Stimulated activated memory B cell treated with anti-CD40 and anti-IgM and Interleukin-4, amounts not matched to agents 10 μg/mL and 1 μg/mL and 100 μg/mL, for 72 hours (primary cell): ENCODE data around the gene HTRA1.
A peak's percentile ranks its signal among the peaks of the same experiment; 100 is the strongest.

Experiments
- ATAC-seq: fragments of 150-1000 bp; cut with Tn5 transposase; 2 replicates; pipeline ENCODE4 v1.10.0; 2021
- H3K27ac Mint-ChIP-seq: one replicate; pipeline ENCODE4 v1.8.0; 2022; ENCODE audit warnings: mild to moderate bottlenecking, mixed read lengths
- H3K27me3 Mint-ChIP-seq: one replicate; pipeline ENCODE4 v1.8.0; 2022; ENCODE audit warnings: mixed read lengths
- H3K36me3 Mint-ChIP-seq: one replicate; pipeline ENCODE4 v1.8.0; 2022; ENCODE audit warnings: mixed read lengths
- H3K4me1 Mint-ChIP-seq: one replicate; pipeline ENCODE4 v1.8.0; 2022; ENCODE audit warnings: mixed read lengths
- H3K4me3 Mint-ChIP-seq: one replicate; pipeline ENCODE4 v1.8.0; 2022; ENCODE audit warnings: mild to moderate bottlenecking, moderate library complexity, mixed read lengths
- H3K9me3 Mint-ChIP-seq: one replicate; pipeline ENCODE4 v1.8.0; 2022; ENCODE audit warnings: mixed read lengths

Gene HTRA1

DNA sequence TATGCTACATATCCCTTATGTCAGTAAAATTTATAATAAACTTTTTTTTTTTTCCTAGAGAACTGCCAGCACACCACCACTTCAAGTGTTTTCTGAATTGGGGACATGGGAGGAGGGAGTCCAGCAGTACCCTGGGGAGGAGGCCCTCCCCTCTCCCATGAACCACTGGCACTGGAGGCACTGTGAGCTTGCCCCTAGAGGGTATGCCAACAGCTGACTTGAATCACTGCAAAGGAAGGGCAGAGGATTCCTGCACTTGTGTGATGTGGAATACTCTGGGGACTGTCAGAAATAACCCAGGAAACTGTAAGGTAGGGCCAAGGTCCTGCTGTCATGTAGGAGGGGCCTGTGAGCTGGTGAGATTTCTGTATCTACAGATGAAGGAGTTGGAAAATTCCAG is 15.4 kb upstream of the HTRA1 start:
- Mint-ChIP-seq H3K27me3 (no peaks in the 10 kb centered on the region), H3K27ac (no peak overlapping the region), H3K4me3 (no peak overlapping the region), H3K9me3 (no peaks in the 10 kb centered on the region), H3K36me3 (no peaks in the 10 kb centered on the region), H3K4me1 (no peaks in the 10 kb centered on the region)
- ATAC-seq = no peak

DNA sequence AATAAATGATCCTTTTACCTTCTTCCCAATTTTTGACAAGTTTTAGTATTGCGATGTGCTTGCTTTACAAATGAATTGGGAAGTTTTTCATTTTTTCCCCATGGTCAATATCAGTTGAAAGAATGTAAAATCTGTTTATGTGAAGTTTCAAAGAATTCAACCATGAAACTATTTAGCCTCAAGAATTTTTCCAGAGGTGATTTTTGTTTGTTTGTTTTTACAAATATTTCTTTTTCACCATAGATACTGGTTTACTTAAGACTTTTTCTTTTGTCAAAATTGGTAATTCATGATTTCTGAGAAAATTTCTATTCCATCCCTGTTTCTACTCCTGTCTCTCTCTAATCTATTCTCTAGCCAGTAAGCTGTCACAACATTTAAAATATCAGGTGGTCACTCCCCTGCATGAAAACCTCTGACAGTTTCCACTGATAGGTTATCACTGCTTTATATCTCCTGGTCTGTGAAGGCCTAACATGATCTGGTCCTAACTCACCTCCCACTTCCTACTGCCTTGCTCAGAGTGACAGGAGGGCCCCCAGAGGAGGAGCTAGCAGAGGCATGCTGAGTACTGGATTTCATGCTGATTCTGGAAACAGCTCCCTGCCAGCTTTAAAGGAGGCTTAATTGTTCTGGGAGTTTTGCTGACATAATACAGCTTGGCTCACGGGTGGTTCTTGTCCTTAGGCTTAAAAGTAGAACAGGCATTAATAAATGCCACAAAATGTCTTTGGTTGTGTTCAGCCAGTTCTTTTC is 14.5 kb upstream of the HTRA1 start:
- no peak for ATAC-seq
- no peaks in the 10 kb centered on the region for H3K27me3 Mint-ChIP-seq

DNA sequence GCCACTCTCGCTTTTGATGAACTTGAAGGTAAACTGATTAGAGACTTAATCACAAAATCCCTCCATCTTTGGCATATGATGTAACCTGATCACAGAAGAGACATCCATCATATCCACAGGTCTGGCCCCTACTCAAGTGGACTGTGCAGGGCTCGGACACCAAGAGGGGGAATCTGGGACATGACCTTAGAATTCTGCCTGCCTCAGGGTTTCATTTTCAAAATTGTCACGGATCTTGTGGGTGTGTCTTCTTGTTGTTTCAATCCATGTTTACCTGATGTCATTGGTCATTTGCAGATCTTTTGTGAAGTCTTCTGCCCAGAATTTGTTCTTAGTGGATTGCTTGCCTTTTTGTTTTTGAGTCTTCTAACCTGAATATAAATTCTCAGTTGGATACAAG is 12.8 kb upstream of the HTRA1 start:
- Mint-ChIP-seq H3K9me3 (no peaks in the 10 kb centered on the region), H3K36me3 (no peaks in the 10 kb centered on the region), H3K4me1 (no peaks in the 10 kb centered on the region), H3K27me3 (no peaks in the 10 kb centered on the region), H3K4me3 (no peak overlapping the region), H3K27ac (no peak overlapping the region)
- ATAC-seq = no peak

More for the DNA sequence above, 14.5 kb upstream of the HTRA1 start:
- H3K27ac Mint-ChIP-seq = no peak overlapping the region
- no peaks in the 10 kb centered on the region for H3K4me1 Mint-ChIP-seq
- H3K4me3 Mint-ChIP-seq = no peak overlapping the region
- no peaks in the 10 kb centered on the region for H3K9me3 Mint-ChIP-seq
- no peaks in the 10 kb centered on the region for H3K36me3 Mint-ChIP-seq

DNA sequence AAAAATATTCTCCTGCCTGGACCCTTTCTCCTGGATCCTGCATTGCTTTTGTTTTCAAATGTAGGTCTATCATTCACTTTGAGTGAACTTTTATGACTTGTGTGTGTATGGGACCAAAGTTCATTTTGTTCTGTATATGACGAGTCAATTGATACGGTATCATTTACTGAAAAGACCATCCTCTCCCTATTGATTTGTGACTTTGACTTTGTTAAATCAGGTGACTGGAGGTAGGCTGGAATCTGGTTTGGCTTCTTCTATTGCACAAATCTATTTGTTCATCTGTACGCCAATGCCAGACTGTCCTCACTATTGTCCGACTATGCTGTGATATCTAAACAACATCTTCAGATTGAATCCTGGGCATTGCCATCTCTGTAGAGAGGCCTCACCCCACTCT is 12.2 kb upstream of the HTRA1 start:
- H3K36me3 Mint-ChIP-seq = no peaks in the 10 kb centered on the region
- no peak overlapping the region for H3K4me3 Mint-ChIP-seq
- no peaks in the 10 kb centered on the region for H3K4me1 Mint-ChIP-seq
- peaks cover 2% of the 10 kb centered on the region for H3K27me3 Mint-ChIP-seq
- no peak overlapping the region for H3K27ac Mint-ChIP-seq
- no peak for ATAC-seq
- H3K9me3 Mint-ChIP-seq = no peaks in the 10 kb centered on the region

DNA sequence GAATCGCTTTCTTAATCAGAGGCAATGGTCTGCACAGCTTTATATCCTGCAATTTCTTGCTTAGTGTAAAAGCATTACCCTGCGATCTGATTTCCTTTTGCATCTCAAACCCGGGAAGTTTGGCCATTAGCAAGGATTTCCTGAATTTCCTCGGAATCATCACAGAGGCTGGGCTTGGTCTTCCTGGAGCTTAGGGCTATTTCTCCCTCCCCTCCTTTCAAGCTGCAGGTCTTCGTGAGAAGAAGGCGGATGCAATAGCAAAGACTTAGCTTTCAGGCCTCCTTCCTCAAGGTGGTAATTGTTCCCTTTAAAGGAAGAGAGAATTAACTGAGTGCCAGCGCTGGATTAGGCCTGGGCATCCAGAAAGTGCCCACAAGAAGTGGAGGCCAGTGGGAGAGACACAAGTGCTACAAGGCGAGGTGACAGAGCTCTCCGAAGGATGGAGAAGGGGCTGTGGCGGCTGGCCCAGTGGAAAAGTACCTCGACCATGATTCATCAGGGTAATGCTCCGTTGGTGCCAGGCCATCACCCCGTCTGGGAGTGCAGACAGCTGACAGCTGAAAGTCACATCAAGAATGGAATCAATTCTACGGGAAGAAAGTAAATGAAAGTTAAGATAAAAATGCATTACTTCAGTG is 10.9 kb upstream of the HTRA1 start:
- ATAC-seq = no peak
- Mint-ChIP-seq H3K27ac (no peak overlapping the region), H3K4me3 (no peak overlapping the region), H3K36me3 (no peaks in the 10 kb centered on the region), H3K9me3 (no peaks in the 10 kb centered on the region), H3K4me1 (no peaks in the 10 kb centered on the region), H3K27me3 (peaks cover 9% of the 10 kb centered on the region)

DNA sequence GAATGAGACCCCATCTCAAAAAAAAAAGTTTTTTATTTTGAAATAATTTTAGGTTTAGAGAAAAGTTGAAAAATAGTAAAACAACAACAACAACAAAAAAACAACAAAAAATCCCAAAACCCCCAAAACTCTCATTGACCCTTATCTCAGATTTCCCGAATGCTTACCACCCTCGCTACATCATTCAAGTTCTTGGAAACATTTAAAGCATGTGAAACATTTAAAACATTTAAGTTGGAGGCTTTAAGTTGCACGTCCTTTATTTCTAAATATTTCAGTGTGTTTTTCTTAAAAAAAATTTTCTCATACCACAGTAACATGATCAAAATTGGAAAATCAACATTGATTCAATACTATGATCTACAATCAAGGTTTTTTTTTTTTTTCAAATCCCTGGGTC is 7.3 kb upstream of the HTRA1 start:
- Mint-ChIP-seq H3K4me3 (no peak overlapping the region), H3K36me3 (no peaks in the 10 kb centered on the region), H3K27ac (no peak overlapping the region), H3K9me3 (no peaks in the 10 kb centered on the region), H3K27me3 (peaks cover 33% of the 10 kb centered on the region), H3K4me1 (no peaks in the 10 kb centered on the region)
- ATAC-seq = no peak

DNA sequence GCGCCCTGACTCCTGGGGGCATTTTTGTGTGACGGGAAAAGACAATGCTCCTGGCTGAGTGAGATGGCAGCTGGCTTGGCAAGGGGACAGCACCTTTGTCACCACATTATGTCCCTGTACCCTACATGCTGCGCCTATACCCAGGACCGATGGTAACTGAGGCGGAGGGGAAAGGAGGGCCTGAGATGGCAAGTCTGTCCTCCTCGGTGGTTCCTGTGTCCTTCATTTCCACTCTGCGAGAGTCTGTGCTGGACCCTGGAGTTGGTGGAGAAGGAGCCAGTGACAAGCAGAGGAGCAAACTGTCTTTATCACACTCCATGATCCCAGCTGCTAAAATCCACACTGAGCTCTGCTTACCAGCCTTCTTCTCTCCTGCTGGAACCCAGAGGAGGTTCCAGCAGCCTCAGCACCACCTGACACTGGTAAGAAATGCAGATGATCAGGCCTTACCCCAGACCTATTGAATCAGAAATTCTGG is 6.7 kb upstream of the HTRA1 start, which contains the start of gene ARMS2:
ARMS2 (plus strand) TSS at position 51 of the 478 bp plus-strand sequence; CDS start at position 126, 75 bp downstream.
- peaks cover 39% of the 10 kb centered on the region for H3K27me3 Mint-ChIP-seq
- no peak for ATAC-seq
- H3K4me1 Mint-ChIP-seq = no peaks in the 10 kb centered on the region
- no peaks in the 10 kb centered on the region for H3K36me3 Mint-ChIP-seq
- no peak within 1 kb of the TSS for H3K4me3 Mint-ChIP-seq
- H3K27ac Mint-ChIP-seq = no peak within 1 kb of the TSS
- H3K9me3 Mint-ChIP-seq = no peaks in the 10 kb centered on the region

DNA sequence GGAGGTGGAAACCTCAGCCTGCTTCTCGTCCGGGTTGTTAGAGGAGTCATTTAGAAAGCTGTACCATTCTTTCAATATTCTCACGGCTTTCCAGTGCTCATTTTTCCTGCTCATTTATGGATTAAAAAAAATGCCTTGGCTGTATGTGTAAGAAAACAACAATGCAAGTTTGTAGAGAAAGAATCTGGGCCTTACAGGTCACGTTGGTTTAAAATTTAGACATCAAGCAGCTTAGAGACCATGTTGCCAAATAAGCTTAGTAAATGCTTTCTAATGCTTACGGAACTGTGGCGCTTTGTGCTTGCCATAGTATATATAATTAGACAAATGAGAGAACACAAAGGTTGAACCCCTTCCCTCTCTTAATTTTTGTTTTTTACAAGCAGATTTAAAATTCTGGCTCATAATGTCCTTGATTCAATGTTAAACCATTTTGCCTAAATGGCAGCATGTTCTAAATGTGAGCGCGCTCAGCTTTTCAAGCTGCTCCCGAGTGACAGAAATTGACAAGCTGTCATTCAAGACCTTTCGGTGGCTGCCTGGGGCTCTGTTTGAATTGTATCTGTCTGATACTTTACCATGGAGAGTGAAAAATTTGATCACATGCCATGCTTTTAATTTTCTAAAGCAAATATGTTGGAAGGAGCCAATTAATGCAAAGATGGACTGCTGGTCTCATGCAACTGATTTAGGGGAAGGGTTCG is 5.8 kb upstream of the HTRA1 start:
- ATAC-seq = no peak
- Mint-ChIP-seq H3K27me3 (peaks cover 48% of the 10 kb centered on the region), H3K27ac (no peak overlapping the region), H3K9me3 (no peaks in the 10 kb centered on the region), H3K36me3 (no peaks in the 10 kb centered on the region), H3K4me3 (no peak overlapping the region), H3K4me1 (no peaks in the 10 kb centered on the region)

DNA sequence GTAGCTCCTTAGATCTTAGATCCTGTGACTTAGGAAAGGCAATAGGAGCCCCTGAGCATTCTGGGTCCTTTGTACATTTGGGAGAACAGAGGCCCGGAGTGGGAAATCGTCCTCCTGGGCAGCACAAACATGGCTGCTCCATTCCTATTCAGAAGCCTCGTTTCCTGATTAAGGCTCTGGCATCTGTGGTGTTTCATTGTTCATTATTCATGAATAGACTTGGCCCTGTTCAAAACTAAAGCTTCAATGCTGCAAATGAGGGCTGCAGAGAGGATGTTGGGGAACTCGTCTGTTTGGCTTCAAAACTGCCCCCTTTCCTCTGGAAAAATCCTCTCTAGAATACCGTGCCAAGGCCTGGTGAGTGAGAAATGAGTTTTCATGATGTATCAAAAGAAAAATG is 3.4 kb upstream of the HTRA1 start:
- H3K36me3 Mint-ChIP-seq = no peaks in the 10 kb centered on the region
- no peaks in the 10 kb centered on the region for H3K9me3 Mint-ChIP-seq
- no peak overlapping the region for H3K27ac Mint-ChIP-seq
- no peak for ATAC-seq
- H3K4me3 Mint-ChIP-seq = no peak overlapping the region
- H3K27me3 Mint-ChIP-seq = peaks cover 60% of the 10 kb centered on the region
- H3K4me1 Mint-ChIP-seq = peaks cover 7% of the 10 kb centered on the region

DNA sequence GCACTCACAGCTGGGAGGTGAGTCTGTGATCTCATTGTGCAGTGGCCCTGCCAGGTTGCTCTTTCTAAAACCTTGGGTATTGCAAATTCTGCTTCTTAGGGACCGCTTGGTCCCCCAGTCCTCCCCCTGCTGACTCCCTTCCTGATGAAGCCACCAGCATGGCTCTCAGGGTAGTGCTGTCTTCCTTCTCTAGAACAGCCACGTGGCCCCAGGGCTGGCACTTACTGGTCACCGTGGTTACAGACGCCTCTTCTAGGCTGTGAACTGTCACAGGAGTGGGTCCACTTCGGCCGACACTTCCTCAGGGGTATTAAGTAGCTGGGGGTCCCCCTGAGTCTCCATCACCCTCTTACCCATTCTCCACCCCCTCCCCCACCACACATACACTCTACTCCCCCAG is 2.7 kb upstream of the HTRA1 start:
- Mint-ChIP-seq H3K4me1 (peaks cover 8% of the 10 kb centered on the region), H3K27me3 (peaks cover 67% of the 10 kb centered on the region), H3K4me3 (no peak overlapping the region), H3K27ac (no peak overlapping the region), H3K9me3 (no peaks in the 10 kb centered on the region), H3K36me3 (no peaks in the 10 kb centered on the region)
- no peak for ATAC-seq

DNA sequence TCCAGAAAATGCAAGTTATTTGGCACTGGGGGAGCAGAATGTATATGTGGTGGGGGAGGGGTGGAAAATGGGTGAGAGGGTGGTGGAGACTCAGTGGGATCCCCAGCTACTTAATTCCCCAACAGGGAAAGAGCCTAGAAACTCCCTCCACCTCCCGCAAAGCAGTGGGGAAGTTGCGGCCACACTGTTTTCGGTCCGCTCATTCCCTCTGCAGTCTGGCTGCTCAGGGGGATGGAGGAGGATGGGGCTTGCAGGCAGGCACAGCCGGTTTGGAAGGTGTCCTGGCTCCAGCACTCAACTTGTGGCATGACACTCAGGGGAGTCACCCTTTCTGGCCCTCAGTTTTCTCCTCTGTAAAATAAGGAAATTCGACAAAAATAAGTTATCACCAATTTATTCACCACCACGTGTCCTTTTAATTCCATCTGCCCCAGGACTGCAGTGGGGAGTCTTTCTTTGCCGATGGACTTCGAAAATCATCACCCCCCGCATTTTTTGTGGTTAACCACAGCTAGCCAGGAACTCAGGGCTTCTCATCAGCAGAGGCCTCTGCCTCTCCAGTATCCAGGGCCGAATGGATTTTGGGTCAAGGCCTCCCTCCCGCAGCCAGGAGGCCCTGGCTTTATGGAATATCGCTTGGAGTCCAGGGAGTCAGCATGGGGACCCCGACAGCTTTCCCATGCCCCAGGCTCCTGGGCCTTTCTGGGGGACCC is 1.6 kb upstream of the HTRA1 start:
- H3K4me3 Mint-ChIP-seq = no peak overlapping the region
- H3K27me3 Mint-ChIP-seq = peaks cover 70% of the 10 kb centered on the region
- H3K27ac Mint-ChIP-seq = no peak overlapping the region
- peaks cover 8% of the 10 kb centered on the region for H3K4me1 Mint-ChIP-seq
- no peak for ATAC-seq
- no peaks in the 10 kb centered on the region for H3K36me3 Mint-ChIP-seq
- no peaks in the 10 kb centered on the region for H3K9me3 Mint-ChIP-seq

DNA sequence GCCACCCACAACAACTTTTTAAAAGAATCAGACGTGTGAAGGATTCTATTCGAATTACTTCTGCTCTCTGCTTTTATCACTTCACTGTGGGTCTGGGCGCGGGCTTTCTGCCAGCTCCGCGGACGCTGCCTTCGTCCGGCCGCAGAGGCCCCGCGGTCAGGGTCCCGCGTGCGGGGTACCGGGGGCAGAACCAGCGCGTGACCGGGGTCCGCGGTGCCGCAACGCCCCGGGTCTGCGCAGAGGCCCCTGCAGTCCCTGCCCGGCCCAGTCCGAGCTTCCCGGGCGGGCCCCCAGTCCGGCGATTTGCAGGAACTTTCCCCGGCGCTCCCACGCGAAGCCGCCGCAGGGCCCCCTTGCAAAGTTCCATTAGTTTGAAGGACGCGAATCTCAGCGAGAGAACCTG is 461 bp upstream of the HTRA1 start:
- Mint-ChIP-seq H3K4me3 (no peak overlapping the region), H3K4me1 (peaks cover 8% of the 10 kb centered on the region), H3K27ac (no peak overlapping the region), H3K36me3 (no peaks in the 10 kb centered on the region), H3K9me3 (no peaks in the 10 kb centered on the region), H3K27me3 (peaks cover 69% of the 10 kb centered on the region)
- ATAC-seq = no peak

DNA sequence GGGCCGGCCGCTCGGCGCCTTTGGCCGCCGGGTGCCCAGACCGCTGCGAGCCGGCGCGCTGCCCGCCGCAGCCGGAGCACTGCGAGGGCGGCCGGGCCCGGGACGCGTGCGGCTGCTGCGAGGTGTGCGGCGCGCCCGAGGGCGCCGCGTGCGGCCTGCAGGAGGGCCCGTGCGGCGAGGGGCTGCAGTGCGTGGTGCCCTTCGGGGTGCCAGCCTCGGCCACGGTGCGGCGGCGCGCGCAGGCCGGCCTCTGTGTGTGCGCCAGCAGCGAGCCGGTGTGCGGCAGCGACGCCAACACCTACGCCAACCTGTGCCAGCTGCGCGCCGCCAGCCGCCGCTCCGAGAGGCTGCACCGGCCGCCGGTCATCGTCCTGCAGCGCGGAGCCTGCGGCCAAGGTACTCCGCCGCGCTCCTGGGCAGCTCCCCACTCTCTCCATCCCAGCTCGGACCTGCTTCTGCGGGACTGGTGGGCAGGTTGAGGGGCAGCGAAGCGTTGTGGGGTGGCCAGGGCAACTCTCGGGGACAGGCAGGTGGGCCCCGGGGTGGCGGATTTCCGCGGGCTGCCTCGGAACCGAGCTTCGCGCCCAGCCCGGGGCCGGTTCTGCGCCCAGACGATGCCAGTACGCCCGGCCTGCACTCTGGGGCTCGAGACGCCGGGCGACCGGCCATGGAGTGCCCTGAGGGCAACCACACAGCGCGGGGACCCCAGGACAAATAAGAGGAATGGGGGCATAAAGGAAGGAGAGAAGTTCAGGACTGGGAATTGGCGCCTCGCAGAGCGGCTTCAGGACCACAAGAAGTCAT is 578 bp downstream of the HTRA1 start:
- H3K4me1 Mint-ChIP-seq = peaks cover 8% of the 10 kb centered on the region
- H3K27ac Mint-ChIP-seq = no peak overlapping the region

DNA sequence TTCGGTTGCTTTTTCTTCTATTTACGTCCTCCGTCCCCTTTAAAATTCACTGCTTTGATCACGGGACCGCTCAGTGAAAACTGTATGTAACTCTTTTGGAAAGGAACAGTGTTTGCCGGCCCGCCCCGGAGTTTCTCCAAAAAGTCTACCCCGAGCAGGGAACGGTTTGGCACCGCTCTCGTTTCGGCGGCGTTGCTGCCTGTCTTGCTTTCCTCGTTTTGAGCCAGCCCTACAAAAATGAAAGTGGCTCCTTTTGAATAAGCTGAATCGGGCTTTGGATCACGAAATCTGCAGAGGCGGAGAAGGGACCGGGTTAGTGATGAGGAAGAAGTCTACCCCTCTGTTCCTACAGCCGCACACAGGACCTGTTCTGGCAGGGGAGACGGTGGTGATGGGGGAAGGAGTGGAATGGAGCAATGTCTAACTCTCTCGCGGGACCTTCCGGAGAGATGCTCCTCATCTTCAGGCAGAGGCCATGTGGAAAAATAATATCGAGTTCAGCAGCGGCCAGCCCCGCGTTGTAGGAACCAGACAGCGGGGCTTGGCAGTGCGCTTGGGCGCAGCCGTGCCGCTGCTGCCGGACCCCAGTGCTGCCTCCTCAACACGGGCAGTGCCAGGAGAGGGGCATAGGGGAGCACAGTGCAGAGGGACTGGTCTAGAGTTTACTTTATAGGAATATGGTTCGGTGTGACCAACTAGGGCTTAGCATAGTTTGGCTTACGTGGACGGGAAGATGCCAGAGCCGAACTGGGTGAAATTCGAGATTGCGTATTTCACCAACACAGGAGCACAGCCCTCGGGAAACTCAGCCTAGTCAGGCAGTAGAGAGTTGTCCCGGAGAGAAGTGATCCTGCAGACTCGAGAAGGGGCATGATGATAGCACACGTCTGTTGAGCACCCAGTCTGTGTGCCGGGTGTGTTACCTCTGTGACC is 1.4 kb downstream of the HTRA1 start:
- no peaks in the 10 kb centered on the region for H3K36me3 Mint-ChIP-seq
- no peak overlapping the region for H3K27ac Mint-ChIP-seq
- H3K4me3 Mint-ChIP-seq = peak overlapping the region; percentile 27
- H3K27me3 Mint-ChIP-seq = peaks cover 58% of the 10 kb centered on the region
- no peaks in the 10 kb centered on the region for H3K9me3 Mint-ChIP-seq
- H3K4me1 Mint-ChIP-seq = peaks cover 8% of the 10 kb centered on the region
- ATAC-seq = no peak

More for the DNA sequence above, 578 bp downstream of the HTRA1 start:
- Mint-ChIP-seq H3K27me3 (peaks cover 67% of the 10 kb centered on the region), H3K4me3 (no peak overlapping the region), H3K36me3 (no peaks in the 10 kb centered on the region), H3K9me3 (no peaks in the 10 kb centered on the region)
- no peak for ATAC-seq
